ENCODE measurements around the gene DCAF4. TPM values are rescaled to one million over a fixed set of nuclear protein-coding genes. Genes with fewer than 3 reads are reported as not detected.

DCAF4 gene
- polyA plus RNA-seq, 1 donor from 2014 or later = 16.5 TPM

DNA sequence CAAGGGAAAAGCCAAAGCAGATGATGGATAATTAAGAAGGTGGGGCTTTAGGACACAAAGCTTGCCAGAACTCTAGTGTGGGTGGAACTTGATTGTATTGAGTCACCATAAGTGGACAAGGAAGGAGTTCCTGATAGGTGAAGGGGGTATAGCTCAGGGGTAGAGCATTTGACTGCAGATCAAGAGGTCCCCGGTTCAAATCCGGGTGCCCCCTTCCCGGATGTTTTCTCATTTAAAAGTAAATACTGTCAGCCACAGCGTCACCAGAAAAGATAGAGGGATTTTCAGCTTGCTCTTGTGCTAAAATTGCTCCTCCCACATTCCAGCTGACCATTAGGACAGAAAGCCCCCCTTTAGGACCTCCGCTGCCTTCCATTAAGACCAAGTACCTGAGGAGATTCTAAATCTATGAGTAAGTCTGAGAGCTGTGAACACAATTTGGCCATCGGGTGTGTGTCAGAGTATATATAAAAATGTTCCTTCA is 36.6 kb downstream of the DCAF4 start:
- Histone ChIP-seq H3K27ac (ENCODE audit: low read length) (no peak overlapping the region), H3K36me3 (ENCODE audit: insufficient read depth, low read length) (no peaks in the 10 kb centered on the region), H3K9me2 (ENCODE audit: insufficient read depth, low read length) (no peaks in the 10 kb centered on the region), H3K4me3 (ENCODE audit: low read length) (no peak overlapping the region), H4K20me1 (ENCODE audit: insufficient read depth) (no peaks in the 10 kb centered on the region), H3K9me3 (ENCODE audit: low read length) (no peaks in the 10 kb centered on the region), H3K9ac (ENCODE audit: low read length) (no peak overlapping the region), H2AFZ (ENCODE audit: low read depth, low read length) (no peak overlapping the region), H3K79me2 (replicated peaks; ENCODE audit: insufficient read depth, low read length) (no peaks in the 10 kb centered on the region), H3K27me3 (ENCODE audit: insufficient read depth, low read depth, low read length) (no peaks in the 10 kb centered on the region), H3K4me2 (ENCODE audit: low read length) (no peak overlapping the region), H3F3A (ENCODE audit: insufficient read depth, low read length, poor library complexity, severe bottlenecking) (no peaks in the 10 kb centered on the region)
- TF ChIP-seq POLR2AphosphoS5 (IDR thresholded peaks at IDR 0.05) (no peak), CTCF (IDR thresholded peaks at IDR 0.05; ENCODE audit: poor library complexity, severe bottlenecking) (no peak), EP300 (conservative IDR thresholded peaks at IDR 0.05; ENCODE audit: poor library complexity, severe bottlenecking) (no peak), SMC3 (conservative IDR thresholded peaks at IDR 0.05; ENCODE audit: poor library complexity) (no peak), TAF1 (IDR thresholded peaks at IDR 0.05; ENCODE audit: low read depth) (no peak), EZH2 (IDR thresholded peaks at IDR 0.05; ENCODE audit: borderline replicate concordance, insufficient read depth, low read length, poor library complexity, severe bottlenecking) (no peak), MXI1 (conservative IDR thresholded peaks at IDR 0.05; ENCODE audit: poor library complexity, severe bottlenecking) (no peak), RAD21 (conservative IDR thresholded peaks at IDR 0.05) (no peak)
- TF ChIP-seq, protein P1, sequence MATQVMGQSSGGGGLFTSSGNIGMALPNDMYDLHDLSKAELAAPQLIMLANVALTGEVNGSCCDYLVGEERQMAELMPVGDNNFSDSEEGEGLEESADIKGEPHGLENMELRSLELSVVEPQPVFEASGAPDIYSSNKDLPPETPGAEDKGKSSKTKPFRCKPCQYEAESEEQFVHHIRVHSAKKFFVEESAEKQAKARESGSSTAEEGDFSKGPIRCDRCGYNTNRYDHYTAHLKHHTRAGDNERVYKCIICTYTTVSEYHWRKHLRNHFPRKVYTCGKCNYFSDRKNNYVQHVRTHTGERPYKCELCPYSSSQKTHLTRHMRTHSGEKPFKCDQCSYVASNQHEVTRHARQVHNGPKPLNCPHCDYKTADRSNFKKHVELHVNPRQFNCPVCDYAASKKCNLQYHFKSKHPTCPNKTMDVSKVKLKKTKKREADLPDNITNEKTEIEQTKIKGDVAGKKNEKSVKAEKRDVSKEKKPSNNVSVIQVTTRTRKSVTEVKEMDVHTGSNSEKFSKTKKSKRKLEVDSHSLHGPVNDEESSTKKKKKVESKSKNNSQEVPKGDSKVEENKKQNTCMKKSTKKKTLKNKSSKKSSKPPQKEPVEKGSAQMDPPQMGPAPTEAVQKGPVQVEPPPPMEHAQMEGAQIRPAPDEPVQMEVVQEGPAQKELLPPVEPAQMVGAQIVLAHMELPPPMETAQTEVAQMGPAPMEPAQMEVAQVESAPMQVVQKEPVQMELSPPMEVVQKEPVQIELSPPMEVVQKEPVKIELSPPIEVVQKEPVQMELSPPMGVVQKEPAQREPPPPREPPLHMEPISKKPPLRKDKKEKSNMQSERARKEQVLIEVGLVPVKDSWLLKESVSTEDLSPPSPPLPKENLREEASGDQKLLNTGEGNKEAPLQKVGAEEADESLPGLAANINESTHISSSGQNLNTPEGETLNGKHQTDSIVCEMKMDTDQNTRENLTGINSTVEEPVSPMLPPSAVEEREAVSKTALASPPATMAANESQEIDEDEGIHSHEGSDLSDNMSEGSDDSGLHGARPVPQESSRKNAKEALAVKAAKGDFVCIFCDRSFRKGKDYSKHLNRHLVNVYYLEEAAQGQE (IDR thresholded peaks at IDR 0.05; ENCODE audit: borderline replicate concordance) = no peak

DNA sequence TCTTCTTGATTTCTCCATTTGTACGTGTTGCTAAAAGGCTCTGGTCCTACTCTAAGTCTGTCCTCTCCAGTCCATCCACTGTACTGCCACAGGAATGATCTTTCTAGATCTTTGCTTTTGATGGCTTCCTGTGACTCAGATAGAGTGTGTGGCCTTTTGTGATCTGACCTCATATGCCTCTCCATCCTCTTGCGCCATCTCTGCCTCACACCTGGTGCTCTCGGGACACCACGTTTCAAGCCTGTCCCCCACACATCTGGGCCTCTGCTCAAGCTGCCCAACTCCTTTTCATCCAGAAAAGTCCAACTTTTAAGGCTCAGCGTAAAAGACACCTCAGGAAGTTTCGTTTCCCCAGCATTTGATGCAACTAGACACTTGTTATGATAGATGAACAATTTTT is 39.0 kb downstream of the DCAF4 start:
- H3F3A ChIP-seq (ENCODE audit: insufficient read depth, low read length, poor library complexity, severe bottlenecking) = no peaks in the 10 kb centered on the region
- no peak overlapping the region for H3K9ac ChIP-seq (ENCODE audit: low read length)
- H3K4me3 ChIP-seq (ENCODE audit: low read length) = no peak overlapping the region
- H3K9me3 ChIP-seq (ENCODE audit: low read length) = no peaks in the 10 kb centered on the region
- H3K9me2 ChIP-seq (ENCODE audit: insufficient read depth, low read length) = no peaks in the 10 kb centered on the region
- no peak overlapping the region for H3K4me2 ChIP-seq (ENCODE audit: low read length)
- H3K79me2 ChIP-seq (replicated peaks; ENCODE audit: insufficient read depth, low read length) = no peaks in the 10 kb centered on the region
- no peak overlapping the region for H2AFZ ChIP-seq (ENCODE audit: low read depth, low read length)
- H3K36me3 ChIP-seq (ENCODE audit: insufficient read depth, low read length) = no peaks in the 10 kb centered on the region
- no peaks in the 10 kb centered on the region for H4K20me1 ChIP-seq (ENCODE audit: insufficient read depth)
- H3K27me3 ChIP-seq (ENCODE audit: insufficient read depth, low read depth, low read length) = no peaks in the 10 kb centered on the region
- no peak overlapping the region for H3K27ac ChIP-seq (ENCODE audit: low read length)
- TF ChIP-seq EP300 (conservative IDR thresholded peaks at IDR 0.05; ENCODE audit: poor library complexity, severe bottlenecking) = no peak
- no peak for TF ChIP-seq EZH2 (IDR thresholded peaks at IDR 0.05; ENCODE audit: borderline replicate concordance, insufficient read depth, low read length, poor library complexity, severe bottlenecking)
- TF ChIP-seq SMC3 (conservative IDR thresholded peaks at IDR 0.05; ENCODE audit: poor library complexity) = no peak
- TF ChIP-seq MXI1 (conservative IDR thresholded peaks at IDR 0.05; ENCODE audit: poor library complexity, severe bottlenecking) = no peak
- no peak for TF ChIP-seq RAD21 (conservative IDR thresholded peaks at IDR 0.05)
- no peak for TF ChIP-seq TAF1 (IDR thresholded peaks at IDR 0.05; ENCODE audit: low read depth)
- TF ChIP-seq, protein P1 (IDR thresholded peaks at IDR 0.05; ENCODE audit: borderline replicate concordance) = no peak
- TF ChIP-seq POLR2AphosphoS5 (IDR thresholded peaks at IDR 0.05) = no peak
- TF ChIP-seq CTCF (IDR thresholded peaks at IDR 0.05; ENCODE audit: poor library complexity, severe bottlenecking) = no peak

Data from neural cell (in vitro differentiated cells).